HG03442 (cell line): ENCODE measurements around the gene TRIP6.

Source experiments
- ATAC-seq: cut with Tn5 transposase; IDR thresholded peaks from one replicate; pipeline ENCODE4 v1.9.1; 2021; ENCODE audit warnings: mild to moderate bottlenecking, moderate library complexity; ENCODE audit not compliant: unreplicated experiment

TRIP6 gene

GRCh38 chr7:100888988-100889750 is 22.0 kb downstream of the TRIP6 start, which contains the start of gene UFSP1:
TSS of gene UFSP1 (minus strand) at chr7:100889715. CDS start at chr7:100889271, 444 bp downstream.
- ATAC-seq = peak; percentile 27

GRCh38 chr7:100890653-100891567 is 23.7 kb downstream of the TRIP6 start:
- ATAC-seq = no peak

GRCh38 chr7:100891568-100892247 is 24.5 kb downstream of the TRIP6 start:
- no peak for ATAC-seq

GRCh38 chr7:100892364-100893317 is 25.5 kb downstream of the TRIP6 start:
- no peak for ATAC-seq

DNA sequence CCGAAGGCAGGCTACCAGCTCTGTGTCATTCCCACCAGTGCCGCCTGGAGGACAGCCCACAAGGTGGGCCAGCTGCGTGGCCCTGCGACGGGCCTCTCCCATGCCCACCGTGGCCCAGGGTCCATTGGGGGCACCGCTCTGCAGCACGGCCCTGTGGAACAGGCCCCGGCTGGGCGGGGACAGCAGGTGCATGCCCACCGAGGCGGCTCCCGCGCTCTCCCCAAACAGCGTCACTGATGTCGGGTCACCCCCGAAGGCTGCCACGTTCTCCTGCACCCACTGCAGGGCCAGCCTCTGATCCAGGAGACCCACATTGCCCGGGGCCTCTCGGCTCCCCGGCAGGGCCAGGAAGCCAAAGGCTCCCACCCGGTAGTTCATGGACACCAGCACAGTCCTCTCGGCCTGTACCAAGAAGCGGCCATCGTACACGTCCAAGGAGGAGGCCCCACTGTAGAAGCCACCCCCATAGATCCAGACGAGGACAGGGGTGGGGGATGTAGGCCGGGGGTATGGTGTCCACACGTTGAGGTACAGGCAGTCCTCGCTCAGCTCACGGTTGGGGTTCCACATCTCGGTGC is 26.2 kb downstream of the TRIP6 start:
- no peak for ATAC-seq

DNA sequence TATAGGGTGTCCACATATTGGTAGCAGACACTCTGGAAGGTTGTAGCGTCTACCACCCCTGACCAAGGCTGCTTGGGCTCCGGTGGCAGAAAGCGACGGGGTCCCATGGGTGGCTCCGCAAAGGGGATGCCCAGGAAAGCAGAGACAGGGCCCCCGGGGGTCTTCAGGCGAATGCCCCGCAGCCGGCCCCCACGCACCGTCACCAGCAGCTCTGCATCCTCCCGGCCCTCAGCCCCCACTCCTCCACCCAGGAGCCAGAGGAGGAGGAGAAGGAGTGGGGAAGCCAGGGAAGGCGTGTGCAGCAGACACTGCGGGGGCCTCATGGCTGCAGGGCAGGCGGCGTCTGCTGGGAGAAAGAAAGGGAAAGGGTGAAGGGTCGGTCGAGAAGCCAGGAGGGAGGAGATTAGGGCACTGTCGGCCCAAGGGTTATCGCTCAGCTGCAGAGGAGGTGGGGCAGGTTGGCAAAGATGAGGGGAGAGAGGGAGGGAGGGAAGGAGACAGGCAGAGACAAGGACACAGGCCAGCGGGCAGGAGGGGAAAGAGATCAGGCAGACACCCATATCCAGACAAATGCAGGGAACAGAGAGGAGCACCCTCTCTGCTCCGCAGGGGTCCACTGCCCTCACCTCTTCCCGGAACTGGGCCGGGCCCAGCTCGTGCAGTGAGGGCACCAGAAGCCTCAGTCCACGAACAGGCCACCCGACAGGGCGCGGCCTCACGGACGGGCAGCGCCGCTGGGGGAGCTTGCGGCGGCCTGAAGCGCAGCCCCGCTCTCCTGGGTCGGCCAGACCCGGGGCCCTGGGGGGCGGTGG is 26.9 kb downstream of the TRIP6 start:
- no peak for ATAC-seq

DNA sequence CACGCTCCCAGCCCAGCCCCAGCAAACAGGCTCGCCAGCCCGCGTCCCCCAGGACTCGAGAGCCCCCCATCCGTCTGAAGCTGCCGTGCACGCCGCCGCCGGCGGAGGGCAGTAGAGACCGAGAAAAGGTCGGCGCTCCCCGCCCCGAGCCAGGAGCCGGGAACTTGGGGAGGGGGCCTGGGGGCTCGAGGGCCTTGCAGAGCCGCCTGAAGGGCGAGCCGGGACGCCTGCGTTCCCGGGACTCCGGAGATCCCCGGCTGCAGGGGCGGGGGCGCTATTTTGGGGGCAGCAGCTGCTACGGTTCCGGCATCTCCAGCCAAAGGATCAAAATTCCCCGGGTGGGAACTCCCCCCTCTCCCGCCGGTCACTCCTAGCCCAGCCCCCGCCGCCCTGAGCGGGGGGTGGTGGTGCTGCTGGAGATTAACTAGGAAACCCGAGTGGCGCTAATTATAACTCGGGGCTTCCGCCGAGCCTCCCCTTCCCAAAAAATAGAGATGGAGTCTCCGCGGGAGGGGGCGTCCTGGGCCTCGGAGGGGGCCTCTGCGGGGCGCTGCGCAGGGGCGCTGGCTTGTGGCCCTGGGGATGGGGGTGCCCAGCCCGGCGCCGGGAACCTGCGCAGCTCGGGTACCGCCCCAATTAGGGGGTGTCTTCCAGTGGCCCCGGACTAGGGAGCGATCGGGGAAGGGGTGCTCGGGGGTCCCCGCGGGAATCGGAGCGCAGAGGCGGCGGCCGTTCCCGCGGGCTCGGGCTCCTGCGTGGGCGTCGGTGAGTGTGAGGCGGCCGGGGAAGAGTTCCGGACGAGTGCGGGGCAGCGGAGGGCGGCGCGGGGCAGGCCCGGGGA is 27.9 kb downstream of the TRIP6 start:
- no peak for ATAC-seq

DNA sequence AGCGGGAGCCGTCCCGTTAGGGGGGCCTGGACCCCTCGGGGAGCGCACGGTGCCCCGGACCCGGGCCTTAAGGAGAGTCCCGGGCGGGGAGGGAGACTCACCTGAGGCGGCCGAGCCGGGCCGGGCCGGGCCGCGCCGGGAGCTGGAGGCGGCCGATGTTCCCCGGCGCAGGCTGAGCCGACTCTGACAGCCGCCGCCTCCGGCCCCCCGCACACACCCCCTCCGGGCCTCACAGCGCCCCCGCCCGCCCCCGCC is 28.4 kb downstream of the TRIP6 start, which contains the start of gene ACHE:
Gene ACHE, minus strand, starts transcription at position 188 of the 255 bp plus-strand sequence. CDS start 1,656 bp downstream, outside the sequence.
- no peak for ATAC-seq

- no peak for ATAC-seq
Observed at GRCh38 chr7:100895956-100896731, 29.0 kb downstream of the TRIP6 start.

DNA sequence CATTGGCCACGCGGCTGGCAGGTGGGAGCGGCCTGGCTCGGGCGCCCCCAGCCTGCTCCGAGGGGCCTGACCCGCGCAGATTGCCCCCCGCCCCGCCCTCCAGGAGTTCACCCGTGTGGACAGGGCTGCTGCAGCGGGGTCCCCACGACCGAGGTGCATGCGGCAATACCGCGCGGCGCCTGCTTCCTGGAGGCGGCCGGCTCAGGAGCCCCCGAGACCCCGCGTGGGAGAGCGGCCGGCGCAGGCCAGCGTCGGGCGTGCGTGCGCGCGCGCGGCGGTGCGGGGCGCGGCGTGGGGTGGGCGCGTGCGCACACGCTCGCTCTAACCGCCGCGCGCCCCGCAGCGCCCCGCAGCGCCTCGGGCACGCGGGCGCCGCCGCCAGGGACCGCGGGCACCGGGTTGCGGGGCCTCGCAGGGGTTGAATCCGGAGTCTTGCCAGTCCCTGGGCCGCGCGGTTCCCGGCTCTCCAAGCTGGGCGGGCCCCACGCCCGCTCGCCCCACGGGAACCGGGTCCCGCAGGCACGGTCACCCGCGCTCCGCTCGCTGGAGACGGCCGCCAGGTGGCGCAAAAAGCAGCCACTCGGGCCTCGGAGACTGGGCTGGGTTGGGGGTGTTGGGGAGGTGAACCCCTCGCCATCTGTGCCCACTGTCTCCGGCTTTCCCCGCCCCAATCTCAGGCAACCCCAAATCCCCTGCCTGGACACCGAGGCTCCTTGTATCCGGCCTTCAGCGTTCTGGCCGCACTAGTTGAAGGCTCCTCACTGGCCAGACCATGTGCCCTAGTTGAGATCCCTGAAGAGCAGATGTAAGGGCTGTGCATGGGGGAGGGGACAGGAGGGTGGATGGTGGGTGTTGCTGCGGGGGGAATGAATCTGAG is 29.8 kb downstream of the TRIP6 start:
- no peak for ATAC-seq

- no peak for ATAC-seq
Observed at GRCh38 chr7:100897772-100898454, 30.7 kb downstream of the TRIP6 start.

GRCh38 chr7:100899432-100899831 is 32.2 kb downstream of the TRIP6 start:
- no peak for ATAC-seq

GRCh38 chr7:100900978-100901377 is 33.8 kb downstream of the TRIP6 start:
- ATAC-seq = no peak

DNA sequence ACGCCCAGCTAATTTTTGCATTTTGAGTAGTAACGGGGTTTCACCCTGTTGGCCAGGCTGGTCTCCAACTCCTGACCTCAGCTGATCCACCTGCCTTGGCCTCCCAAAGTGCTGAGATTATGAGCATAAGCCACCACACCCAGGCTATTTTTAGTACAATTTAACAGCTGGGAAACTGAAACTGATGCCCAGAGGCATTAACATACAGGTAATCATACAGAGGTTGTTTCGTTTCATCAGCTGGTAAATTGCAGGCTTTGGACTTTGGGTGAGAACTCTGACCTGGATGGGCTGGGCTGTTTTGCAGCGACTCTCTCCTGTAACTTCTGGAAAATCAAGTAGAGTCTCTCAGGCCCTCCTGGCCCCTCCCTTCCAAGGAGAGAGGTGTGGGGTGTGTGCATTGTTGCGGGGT is 34.7 kb downstream of the TRIP6 start:
- ATAC-seq = no peak

- ATAC-seq = no peak
Observed at GRCh38 chr7:100902638-100903037, 35.5 kb downstream of the TRIP6 start.

DNA sequence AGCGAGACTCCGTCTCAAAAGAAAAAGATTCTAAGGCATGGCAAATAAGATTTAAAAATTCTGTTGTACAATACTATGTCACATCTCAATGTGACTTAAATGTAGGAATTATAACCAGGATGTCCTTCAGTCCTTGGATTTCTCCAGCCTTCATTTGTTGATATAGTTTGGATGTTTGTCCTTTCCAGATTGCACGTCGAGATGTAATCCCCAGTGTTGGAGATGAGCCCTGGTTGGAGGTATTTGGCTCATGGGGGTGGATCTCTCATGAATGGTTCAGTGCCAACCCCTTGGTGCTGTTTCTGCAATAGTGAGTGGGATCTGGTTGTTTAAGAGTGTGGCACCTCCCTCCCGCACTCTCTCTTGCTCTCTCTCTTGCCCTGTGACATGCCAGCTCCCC is 41.3 kb downstream of the TRIP6 start:
- ATAC-seq = no peak
